ENCODE results near the gene RYR1.

DNA sequence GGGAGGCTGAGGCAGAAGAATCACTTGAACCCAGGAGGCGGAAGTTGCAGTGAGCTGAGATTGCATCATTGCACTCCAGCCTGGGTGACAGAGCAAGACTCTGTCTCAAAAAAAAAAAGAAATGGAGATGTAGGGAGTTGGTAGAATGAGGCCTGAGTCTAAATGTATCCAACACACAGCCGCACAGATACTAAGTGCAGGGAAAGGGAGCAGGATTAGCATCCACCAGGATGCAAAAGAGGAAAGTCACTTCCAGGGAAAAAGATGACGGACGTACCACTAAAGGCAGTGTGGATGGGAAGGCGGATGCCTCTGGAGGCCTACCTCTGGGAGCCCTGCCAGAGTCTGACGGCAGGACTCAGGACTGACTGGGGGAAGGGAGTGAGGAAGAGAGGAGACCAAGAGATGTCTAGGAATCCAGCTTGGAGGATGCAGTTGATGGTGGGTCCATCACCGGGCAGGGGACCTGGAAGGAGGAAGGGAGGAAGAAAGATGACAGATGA lies 23.8 kb upstream of the RYR1 start:
- TF ChIP-seq, protein P1, sequence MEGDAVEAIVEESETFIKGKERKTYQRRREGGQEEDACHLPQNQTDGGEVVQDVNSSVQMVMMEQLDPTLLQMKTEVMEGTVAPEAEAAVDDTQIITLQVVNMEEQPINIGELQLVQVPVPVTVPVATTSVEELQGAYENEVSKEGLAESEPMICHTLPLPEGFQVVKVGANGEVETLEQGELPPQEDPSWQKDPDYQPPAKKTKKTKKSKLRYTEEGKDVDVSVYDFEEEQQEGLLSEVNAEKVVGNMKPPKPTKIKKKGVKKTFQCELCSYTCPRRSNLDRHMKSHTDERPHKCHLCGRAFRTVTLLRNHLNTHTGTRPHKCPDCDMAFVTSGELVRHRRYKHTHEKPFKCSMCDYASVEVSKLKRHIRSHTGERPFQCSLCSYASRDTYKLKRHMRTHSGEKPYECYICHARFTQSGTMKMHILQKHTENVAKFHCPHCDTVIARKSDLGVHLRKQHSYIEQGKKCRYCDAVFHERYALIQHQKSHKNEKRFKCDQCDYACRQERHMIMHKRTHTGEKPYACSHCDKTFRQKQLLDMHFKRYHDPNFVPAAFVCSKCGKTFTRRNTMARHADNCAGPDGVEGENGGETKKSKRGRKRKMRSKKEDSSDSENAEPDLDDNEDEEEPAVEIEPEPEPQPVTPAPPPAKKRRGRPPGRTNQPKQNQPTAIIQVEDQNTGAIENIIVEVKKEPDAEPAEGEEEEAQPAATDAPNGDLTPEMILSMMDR (IDR thresholded peaks at IDR 0.05; ENCODE audit: low read depth, low read length, poor library complexity, severe bottlenecking) = no peak
- TF ChIP-seq EZH2phosphoT487 (IDR thresholded peaks at IDR 0.05; ENCODE audit: borderline replicate concordance, low read length) = no peak
